ENCODE results near the gene STAT6.
"Not testable (repeated sequence)": the region's sequence is repeated elsewhere in the genome, so short reads cannot be mapped to it uniquely, and the experiment has no call there.

Gene STAT6

GRCh38 chr12:57128519-57129247, 17.5 kb upstream of the STAT6 start:
- DNase-seq = peak in 4 of 56 donors; percentile 26 to 39 (median 32)

- peak in 53 of 56 donors; percentile 31 to 91 (median 73) for DNase-seq
Measured at GRCh38 chr12:57127726-57128518, 16.8 kb upstream of the STAT6 start, which contains the start of gene LRP1. TSS of gene LRP1 (plus strand) at chr12:57128483. CDS start at chr12:57128965, 482 bp downstream.

GRCh38 chr12:57127101-57127725, 16.1 kb upstream of the STAT6 start:
- DNase-seq = peak in 26 of 56 donors; percentile 11 to 59 (median 33)

GRCh38 chr12:57126561-57126960, 15.4 kb upstream of the STAT6 start:
- no peak for DNase-seq

- no peak for DNase-seq
Measured at GRCh38 chr12:57126061-57126460, 14.9 kb upstream of the STAT6 start.

- peak in 48 of 56 donors; percentile 11 to 88 (median 53) for DNase-seq
Measured at GRCh38 chr12:57124261-57124877, 13.2 kb upstream of the STAT6 start.

GRCh38 chr12:57123813-57124212, 12.7 kb upstream of the STAT6 start:
- DNase-seq = no peak

GRCh38 chr12:57120718-57121117, 9.6 kb upstream of the STAT6 start:
- DNase-seq = not testable (repeated sequence)

GRCh38 chr12:57119294-57120085, 8.3 kb upstream of the STAT6 start:
- DNase-seq = no peak

GRCh38 chr12:57118711-57119271, 7.6 kb upstream of the STAT6 start:
- DNase-seq = no peak

GRCh38 chr12:57116580-57117281, 5.6 kb upstream of the STAT6 start:
- DNase-seq = no peak

GRCh38 chr12:57112492-57113294, 1.5 kb upstream of the STAT6 start:
- DNase-seq = peak in 7 of 56 donors; percentile 39 to 82 (median 66)

GRCh38 chr12:57110104-57111030, 795 bp downstream of the STAT6 start:
- peak in 17 of 56 donors; percentile 8 to 58 (median 31) for DNase-seq

GRCh38 chr12:57109207-57110103, 1.7 kb downstream of the STAT6 start:
- DNase-seq = no peak

- no peak for DNase-seq
Measured at GRCh38 chr12:57107456-57108155, 3.6 kb downstream of the STAT6 start.
